ENCODE results near the gene ABL2.
"Not testable (repeated sequence)": the region's sequence is repeated elsewhere in the genome, so short reads cannot be mapped to it uniquely, and the experiment has no call there.

ABL2 gene

DNA sequence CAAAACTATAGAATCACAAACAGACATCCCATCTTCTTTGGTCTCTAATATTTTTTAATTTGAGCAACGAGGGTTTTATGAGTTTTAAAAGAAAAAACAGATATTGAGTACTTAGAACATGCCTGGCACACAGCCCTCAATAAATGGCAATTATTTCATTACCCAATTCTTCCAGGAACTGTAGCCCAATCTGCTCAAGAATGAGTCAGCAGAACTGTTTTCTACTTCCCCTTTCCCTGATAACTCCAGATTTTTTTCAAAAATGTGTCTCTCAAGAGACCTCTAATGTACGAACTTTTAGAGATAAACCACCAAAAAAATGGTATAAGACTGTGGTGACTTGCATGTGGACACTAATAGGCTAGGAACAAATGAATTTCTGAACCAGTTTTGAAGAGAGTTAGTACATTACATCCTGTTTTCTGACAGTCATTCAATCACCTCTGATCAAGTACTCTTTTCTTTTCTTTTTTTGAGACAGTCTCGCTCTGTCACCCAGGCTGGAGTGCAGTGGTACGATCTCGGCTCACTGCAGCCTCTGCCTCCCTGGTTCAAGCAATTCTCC lies 11.5 kb downstream of the ABL2 start:
- no peak for DNase-seq (ENCODE audit: low read depth in 2 of 2)

- not testable (repeated sequence) for DNase-seq (ENCODE audit: low read depth in 2 of 2)
Observed at GRCh38 chr1:179213317-179213716, 16.2 kb downstream of the ABL2 start.

DNA sequence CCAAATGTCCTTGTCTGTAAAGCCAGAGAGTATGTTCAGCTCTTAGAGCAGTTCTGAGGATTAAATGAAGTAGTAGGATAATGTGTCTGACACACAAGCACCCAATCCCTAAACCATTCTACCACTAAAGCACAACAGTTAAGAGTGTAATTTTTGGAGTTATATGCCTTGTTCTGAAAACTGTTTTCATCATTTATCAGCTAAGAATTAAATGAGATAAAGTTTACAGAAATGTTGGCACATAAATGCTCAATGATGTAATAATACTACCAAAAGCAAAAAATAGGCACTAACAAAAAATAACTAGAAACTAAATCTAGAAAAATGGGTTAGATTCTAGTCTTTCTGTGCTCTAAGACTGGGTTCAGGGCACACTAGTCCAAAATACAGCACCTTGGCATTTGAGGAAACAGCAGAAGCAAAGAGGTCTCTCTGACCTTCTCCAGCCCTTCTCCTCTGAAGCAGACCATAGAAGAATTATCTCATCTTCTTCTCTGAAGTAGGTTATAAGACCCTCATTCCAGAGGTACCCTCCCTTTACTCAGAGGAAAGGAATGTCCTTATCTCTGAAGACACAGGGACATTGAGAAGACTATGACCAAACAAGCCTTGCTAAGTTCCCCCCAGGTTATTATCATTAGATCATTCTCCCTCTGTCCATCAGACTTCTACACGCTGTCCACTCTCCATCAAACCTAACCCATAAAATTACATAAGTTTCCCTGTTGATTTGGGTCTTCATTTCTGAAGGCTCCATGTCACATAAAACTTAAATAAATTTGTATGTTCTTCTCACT lies 20.6 kb downstream of the ABL2 start:
- no peak for DNase-seq (ENCODE audit: low read depth in 2 of 2)

DNA sequence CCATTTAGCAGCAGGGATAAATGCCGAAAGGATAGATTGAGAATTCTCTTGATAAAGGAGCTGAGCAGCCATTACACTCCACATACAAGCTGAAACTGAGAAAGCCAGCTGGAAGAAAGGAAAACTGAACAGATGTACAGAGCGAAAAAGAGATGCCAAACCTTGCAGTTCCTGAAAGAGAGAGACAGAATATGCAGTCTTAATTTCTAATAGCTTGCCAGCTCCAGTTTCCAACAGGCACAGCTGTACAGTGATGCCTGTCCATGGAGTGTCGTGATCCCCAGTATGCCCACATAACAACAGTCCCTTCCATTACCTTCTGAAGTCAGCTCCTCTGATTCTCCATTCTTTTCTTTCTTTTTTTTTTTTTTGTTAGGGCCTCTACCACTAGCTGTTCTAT lies 22.7 kb downstream of the ABL2 start:
- no peak for DNase-seq (ENCODE audit: low read depth in 2 of 2)

GRCh38 chr1:179205284-179205683 lies 24.2 kb downstream of the ABL2 start:
- no peak for DNase-seq (ENCODE audit: low read depth in 2 of 2)

DNA sequence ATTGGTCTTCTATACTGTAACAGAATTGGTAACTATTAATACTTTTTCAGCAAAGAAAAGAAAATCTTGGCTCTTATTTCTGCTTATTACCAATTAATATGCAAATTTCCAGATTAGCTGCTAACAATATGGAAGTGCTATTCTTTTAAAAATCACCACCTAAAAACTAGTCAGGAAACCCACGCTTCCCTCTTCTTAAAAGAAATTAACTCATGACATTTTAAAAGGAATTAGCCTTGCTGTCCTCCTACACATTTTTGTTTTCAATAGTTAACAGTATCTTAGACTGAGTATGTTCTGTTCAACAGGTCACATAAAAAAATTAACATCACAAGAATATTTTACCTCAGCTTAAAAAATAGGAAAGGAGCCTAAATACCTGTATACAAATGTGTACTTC lies 27.3 kb downstream of the ABL2 start:
- DNase-seq (ENCODE audit: low read depth in 2 of 2): no peak

DNA sequence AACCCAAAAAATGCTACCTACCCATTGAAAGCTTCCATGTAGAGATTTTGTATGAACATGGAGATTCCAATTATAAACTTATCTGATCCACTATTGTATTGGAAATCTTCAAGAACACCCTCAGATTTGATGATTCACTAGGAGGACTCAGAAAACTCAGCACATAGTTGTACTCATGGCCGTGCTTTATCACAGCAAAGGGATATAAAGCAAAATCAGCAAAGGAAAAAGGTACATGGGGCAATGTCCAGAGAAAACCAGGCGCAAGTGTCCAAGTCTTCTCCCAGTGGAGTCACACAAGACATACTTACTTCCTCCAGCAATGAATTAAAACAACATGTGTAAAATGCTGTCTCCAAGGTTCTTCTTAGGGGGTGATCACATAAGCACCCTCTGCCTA lies 28.9 kb downstream of the ABL2 start:
- no peak for DNase-seq (ENCODE audit: low read depth in 2 of 2)

GRCh38 chr1:179197690-179198297 lies 31.7 kb downstream of the ABL2 start:
- DNase-seq (ENCODE audit: low read depth in 2 of 2): no peak

GRCh38 chr1:179195857-179196256 lies 33.6 kb downstream of the ABL2 start:
- not testable (repeated sequence) for DNase-seq (ENCODE audit: low read depth in 2 of 2)

- DNase-seq (ENCODE audit: low read depth in 2 of 2): no peak
Observed at GRCh38 chr1:179195376-179195775, 34.1 kb downstream of the ABL2 start.

GRCh38 chr1:179194068-179194537 lies 35.4 kb downstream of the ABL2 start:
- DNase-seq (ENCODE audit: low read depth in 2 of 2): no peak

DNA sequence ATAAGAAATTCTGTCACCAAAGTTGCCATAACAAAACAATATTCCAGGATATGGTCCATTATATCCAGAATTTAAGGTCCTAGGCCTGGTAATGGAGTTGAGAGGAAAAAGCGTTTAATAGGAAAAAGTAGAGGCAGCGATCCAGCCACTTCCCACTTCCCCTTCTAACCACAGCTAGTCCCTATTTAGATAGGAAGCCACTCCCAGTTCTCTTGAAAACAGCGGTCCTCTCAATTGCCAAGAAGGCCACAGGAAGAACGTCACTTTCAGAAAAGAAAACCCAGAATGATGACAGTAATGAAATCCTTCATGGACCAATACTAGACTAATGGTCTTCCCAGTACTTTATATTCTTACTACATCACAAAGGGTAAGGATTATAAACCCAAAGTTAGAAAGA lies 38.6 kb downstream of the ABL2 start:
- DNase-seq (ENCODE audit: low read depth in 2 of 2): no peak

DNA sequence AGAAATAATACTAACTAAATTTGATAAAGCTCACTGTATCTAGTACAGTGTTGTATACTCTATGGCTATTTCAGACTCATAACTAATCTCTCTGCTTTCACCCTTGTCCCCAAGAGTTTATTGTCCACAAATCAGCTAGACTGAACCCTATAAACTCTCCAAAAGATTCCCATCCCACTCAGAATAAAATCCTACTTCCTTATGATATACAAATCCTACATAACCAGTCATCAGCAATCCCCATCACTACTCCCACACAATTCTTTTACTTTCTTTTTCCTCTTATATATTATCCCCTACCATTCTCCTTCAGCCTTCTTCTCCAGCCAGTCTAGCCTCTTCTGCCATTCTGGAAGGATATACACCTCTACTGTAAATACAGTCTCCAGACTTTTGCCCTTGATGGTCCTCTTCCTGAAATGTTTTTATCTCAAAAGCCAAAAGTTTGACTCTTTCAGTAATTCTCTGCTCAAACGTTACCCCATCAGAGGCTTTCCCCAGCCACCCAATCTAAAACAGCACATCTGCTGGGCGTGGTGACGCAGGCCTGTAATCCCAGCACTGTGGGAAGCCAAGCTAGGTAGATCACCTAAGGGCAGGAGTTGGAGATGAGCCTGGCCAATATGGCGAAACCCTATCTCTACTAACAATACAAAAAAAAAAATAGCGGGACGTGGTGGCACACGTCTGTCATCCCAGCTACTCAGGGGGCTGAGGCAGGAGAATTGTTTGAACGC lies 41.6 kb downstream of the ABL2 start:
- DNase-seq (ENCODE audit: low read depth in 2 of 2): no peak

GRCh38 chr1:179187043-179187442 lies 42.4 kb downstream of the ABL2 start:
- no peak for DNase-seq (ENCODE audit: low read depth in 2 of 2)

DNA sequence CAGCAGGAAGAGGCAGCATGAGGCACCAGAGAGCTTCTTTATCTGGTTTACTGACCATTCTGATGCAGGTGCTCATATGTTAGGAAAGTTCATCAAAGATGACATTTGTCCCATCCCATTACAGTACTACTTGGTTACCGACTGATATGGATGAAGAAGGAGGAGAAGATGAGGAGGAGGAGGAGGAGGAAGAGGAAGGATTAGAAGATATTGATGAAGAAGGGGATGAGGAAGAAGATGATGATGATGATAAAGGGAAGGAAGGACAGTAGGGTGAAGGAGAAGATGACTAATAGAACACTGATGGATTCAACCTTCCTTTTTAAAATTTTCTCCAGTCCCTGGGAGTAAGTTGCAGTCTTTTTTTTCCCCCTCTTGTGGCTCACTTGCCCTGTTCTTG lies 45.1 kb downstream of the ABL2 start:
- DNase-seq (ENCODE audit: low read depth in 2 of 2): no peak

DNA sequence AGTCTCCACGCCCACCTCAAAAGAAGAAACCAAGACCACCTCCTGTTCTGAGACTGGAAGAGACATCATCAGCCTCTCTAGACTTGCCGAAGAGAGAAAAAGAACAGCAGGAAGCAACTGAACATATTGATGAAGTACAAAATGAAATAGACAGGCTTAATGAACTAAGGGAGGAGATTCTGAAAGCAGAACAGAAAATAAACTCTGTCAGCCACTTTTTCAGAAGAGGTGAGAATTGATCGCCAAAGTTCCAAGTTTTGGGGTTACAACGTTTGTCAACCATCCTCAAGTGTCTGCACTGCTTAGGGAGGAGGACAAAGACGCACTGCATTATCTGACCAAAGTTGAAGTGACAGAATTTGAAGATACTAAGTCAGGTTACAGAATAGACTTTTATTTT lies 45.6 kb downstream of the ABL2 start:
- DNase-seq (ENCODE audit: low read depth in 2 of 2): no peak

- no peak for DNase-seq (ENCODE audit: low read depth in 2 of 2)
Observed at GRCh38 chr1:179178950-179179349, 50.5 kb downstream of the ABL2 start.

DNA sequence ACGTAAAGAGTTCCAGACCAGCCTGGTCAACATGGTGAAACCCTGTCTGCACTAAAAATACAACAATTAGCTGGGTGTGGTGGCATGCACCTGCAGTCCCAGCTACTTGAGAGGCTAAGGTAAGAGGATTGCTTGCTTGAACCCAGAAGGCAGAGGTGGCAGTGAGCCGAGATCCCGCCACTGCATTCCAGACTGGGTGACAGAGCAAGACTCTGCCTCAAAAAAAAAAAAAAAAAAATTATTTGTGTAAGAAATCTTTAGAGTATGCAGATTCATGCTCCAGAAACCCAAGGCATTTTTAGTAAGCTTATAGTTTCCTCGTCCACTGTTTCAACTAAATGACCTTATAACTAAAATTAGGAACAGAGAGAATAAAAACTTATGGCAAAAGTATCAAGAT lies 51.3 kb downstream of the ABL2 start:
- DNase-seq (ENCODE audit: low read depth in 2 of 2): no peak

DNA sequence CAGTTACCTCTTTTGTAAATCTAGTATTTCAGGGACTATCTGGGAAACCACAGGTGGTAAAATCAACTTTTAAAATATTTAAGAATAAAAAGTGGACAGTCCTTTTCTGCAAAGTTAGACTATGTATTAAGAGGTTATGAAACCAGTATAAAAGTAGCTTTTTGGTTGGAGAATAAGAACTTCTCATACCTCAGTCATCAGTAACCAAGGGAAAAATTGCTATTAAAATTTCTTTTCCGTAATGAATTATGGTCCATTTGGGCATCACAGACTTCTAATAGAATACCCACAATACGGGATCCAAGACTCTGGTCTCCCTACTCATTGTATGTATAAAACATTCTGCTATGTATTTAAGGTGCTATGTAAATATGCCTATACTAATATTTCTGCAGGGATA lies 51.9 kb downstream of the ABL2 start:
- DNase-seq (ENCODE audit: low read depth in 2 of 2): no peak

- DNase-seq (ENCODE audit: low read depth in 2 of 2): no peak
Observed at GRCh38 chr1:179177182-179177581, 52.3 kb downstream of the ABL2 start.

DNA sequence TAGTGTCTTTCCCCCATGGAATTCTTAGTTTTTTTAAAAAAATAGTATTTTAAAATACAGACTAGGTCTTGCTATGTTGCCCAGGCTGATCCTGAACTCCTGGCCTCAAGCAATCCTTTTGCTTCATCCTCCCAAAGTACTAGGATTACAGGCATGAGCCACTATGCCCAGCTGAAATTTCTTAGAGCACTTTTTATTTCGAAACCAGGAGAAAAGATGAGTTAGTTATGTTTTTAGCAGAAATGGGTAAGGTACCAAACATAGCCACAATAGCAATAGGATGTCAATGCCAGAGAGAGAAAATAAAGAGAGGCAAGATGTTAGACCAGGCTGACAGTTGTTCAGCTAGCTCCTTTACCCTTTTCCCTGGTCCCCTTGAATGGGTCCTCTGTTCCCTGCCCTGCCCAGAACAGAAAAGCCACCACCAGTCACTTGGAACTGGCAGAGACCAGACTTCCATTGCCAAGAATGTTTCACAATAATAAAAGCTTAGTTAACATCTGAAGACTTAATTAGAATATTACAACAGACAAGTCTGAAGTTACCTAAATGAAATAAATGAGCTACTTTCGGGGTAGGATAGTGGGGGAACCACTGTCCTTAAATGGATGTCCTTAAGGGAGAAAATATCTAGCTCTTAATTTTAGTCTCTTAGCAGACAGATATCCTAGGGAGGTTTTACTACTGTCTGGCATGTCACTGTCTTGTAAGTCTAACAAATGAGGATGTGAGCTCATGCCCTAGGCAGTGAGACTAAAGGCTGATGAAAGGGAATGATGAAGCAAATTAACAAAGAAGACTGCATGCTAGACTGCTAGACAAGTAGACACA lies 54.3 kb downstream of the ABL2 start:
- no peak for DNase-seq (ENCODE audit: low read depth in 2 of 2)

- not testable (repeated sequence) for DNase-seq (ENCODE audit: low read depth in 2 of 2)
Observed at GRCh38 chr1:179170468-179170770, 59.1 kb downstream of the ABL2 start.
